GM13976 (cell line): ENCODE results near the gene FAM174A.

ENCODE experiments used
- DNase-seq: peaks from one replicate; pipeline ENCODE4 v3.0.0; 2012; ENCODE audit warnings: low spot score
- CTCF ChIP-seq: IDR thresholded peaks from 2 replicates; pipeline ENCODE4 v1.5.1; 2012; ENCODE audit warnings: borderline replicate concordance, mild to moderate bottlenecking; ENCODE audit not compliant: insufficient read depth; ENCODE audit errors: extremely low read depth, missing control alignments, control extremely low read depth
- in situ Hi-C: fragments of 300-500 bp; cut with MboI; formaldehyde crosslinking; loops from one replicate; pipeline ENCODE4 v1.12.0; 2022; ENCODE audit warnings: low sequenced_read_pairs, mixed read lengths, inconsistent platforms; ENCODE audit not compliant: unreplicated experiment

Gene FAM174A

GRCh38 chr5:100634937-100635534 is 99.9 kb downstream of the FAM174A start:
- in situ Hi-C loops, result no loop called here
- DNase-seq, result no peak
- no peak for TF ChIP-seq CTCF
